HuH-7 (cell line): ENCODE results near the gene DHRSX.
"Not testable (repeated sequence)": the region's sequence is repeated elsewhere in the genome, so short reads cannot be mapped to it uniquely, and the experiment has no call there.

Experiments used
- DNase-seq: peaks from one replicate; pipeline ENCODE4 v3.0.0; 2011; ENCODE audit warnings: low spot score

The DHRSX gene

DNA sequence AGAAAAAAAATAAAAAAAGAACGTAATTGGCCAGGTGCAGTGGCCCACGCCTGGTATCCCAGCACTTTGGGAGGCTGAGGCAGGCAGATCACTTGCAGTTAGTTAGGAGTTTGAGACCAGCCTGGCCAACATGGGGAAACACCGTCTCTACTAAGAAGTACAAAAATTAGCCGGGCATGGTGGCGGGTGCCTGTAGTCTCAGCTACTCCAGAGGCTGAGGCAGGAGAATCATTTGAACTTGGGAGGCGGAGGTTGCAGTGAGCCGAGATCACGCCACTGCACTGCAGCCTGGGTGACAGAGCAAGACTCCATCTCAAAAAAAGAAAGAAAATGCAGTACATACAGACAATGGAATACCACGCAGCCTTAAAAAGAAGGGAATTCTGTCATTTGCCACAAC, 150.7 kb downstream of the DHRSX start:
- not testable (repeated sequence) for DNase-seq

- no peak for DNase-seq
Measured at GRCh38 chrX:2348211-2348610, 152.6 kb downstream of the DHRSX start.

DNA sequence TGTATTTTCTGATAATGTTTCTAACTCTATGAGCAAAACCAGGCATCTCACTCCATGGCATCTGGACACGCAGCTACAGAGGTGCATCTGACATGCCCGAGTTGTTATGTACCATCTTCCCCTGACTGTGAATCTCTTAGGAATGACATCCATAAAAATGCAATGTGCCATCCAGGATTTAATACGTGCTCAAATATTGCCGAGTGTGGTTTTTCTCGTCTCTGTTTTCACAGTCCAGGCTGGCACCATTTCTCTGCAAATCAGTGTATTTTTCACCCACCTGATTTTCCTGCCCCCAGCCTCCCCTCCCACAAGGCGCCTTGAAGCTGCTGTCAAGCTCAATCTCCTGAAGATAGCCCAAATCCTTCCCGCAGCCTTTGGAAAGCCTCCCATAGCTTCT, 154.6 kb downstream of the DHRSX start:
- DNase-seq: no peak

GRCh38 chrX:2345562-2345961, 155.2 kb downstream of the DHRSX start:
- no peak for DNase-seq

DNA sequence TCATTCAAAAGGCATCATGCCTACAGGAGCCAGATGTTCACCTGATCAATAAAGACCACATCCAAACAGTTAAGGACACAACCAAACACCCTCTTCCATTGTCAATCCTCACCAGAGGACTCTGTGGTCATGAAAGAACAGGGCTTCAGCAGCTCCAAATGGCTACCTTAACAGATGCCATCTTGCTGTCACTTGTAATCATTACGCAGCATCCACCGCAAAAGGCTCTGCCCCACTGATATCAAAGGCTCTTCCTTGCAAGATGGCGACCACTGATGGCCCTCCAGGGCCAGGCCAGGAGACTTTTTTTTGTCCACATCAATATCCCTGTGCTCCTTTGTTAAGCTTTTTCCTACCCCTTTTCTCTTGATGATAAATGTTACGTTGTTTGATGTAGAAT, 157.4 kb downstream of the DHRSX start:
- DNase-seq: no peak

DNA sequence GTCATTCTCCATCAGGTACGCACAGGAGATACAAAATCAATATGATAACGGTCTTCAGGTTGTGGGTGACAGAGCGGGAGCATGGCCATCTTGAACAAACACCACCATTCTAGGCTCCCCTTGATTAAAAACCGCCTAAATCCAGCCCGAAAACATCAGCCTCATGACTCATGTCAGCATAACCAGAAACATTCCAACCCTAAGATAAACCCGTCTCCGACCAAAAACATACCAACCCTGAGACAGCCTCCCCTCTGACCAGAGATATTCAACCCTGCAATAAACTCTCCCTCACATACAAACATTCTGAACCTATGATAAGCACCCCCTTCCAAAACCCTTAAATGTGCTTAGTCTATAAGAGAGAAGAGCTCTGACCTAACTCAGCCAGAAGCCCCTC, 157.9 kb downstream of the DHRSX start:
- DNase-seq: no peak

DNA sequence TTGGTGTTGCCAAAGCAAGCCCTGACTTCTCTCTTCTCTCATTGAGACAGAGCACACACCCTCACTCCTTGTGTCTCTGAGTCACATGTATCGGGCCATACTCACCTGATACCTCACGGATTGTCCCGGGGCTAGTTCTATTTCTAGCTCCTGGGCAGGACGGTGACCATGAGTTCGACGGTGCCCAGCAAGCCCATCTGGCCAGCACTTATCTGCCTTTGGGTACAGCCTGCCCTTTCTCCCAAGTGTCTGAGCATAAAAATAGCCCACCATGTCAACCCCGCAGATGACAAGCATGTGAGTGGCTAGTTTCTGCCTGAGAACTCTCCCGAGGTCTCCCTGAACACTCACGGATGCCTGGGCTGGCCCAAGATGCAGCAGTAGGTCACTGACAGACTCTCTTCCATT, 158.5 kb downstream of the DHRSX start:
- no peak for DNase-seq

DNA sequence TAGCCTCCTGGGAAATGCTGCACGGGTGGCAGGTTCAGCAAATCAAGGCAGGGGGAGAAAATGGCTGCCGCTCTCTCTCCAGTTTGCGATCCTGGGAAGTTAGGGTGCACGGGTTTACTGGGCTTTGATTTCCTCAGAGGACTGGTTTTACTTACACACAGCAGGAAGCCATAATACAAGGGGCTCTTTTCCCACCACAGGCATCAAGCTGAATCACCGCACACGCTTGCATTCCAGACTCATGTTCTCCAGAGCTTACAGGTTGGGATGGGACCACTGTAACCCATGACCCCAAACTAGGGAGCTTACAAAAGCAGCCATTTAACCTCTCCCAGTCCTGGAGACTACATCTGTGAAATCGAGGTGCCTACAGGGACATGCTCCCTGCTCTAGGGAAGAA, 159.8 kb downstream of the DHRSX start:
- DNase-seq: no peak

DNA sequence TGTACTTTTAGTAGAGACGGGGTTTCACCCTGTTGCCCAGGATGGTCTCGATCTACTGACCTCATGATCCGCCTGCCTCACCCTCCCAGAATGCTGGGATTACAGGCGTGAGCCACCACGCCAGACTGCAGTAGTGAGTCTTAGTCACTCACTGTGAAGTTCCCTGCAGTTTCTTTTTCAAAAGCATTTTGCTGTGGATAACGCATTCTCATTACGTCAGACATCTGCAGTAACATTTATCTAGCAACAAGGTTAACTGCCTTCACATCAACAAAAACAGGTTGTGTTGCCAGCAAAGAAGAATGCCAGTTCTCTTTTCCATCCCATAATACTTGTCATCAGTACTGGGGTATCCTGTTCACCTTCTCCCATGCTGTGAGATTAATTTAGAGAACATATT, 164.6 kb downstream of the DHRSX start:
- no peak for DNase-seq

DNA sequence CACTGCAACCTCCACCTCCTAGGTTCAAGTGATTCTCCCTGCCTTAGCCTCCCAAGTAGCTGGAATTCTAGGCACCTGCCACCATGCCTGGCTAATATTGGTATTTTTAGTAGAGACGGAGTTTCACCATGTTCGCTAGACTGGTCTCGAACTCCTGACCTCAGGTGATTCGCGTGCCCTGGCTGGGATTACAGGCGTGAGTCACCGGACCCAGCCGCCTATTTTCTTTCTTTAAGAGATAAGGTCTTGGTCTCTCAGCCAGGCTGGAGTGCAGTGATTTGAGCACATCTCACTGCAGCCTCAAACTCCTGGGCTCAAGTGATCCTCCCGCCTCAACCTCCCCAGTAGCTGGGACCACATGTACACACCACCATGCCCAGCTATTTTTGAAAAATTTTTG, 166.5 kb downstream of the DHRSX start:
- DNase-seq: no peak

GRCh38 chrX:2332252-2332651, 168.5 kb downstream of the DHRSX start:
- DNase-seq: no peak

- DNase-seq: no peak
Measured at GRCh38 chrX:2330910-2331309, 169.9 kb downstream of the DHRSX start.

DNA sequence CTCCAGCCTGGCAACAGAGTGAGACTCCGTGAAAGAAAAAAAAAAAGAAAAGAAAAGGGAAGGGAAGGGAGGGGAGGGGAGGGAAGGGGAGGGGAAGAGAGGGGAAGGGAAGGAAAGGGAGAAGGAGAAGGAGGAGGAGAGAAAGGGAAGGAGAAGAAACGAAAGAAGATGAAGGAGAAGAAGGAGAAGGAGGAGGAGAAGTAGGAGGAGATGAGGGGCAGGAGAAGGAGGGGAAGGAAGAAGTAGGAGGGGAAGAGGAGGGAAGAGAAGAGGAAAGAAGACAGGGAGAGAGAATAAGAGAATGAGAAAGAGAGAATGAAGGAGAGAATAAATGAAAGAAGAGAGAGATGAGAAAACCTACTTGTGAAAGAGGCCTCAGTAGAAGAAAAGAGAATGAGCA, 170.3 kb downstream of the DHRSX start:
- no peak for DNase-seq

GRCh38 chrX:2327423-2327822, 173.4 kb downstream of the DHRSX start:
- no peak for DNase-seq

- DNase-seq: no peak
Measured at GRCh38 chrX:2325076-2325784, 175.5 kb downstream of the DHRSX start.

DNA sequence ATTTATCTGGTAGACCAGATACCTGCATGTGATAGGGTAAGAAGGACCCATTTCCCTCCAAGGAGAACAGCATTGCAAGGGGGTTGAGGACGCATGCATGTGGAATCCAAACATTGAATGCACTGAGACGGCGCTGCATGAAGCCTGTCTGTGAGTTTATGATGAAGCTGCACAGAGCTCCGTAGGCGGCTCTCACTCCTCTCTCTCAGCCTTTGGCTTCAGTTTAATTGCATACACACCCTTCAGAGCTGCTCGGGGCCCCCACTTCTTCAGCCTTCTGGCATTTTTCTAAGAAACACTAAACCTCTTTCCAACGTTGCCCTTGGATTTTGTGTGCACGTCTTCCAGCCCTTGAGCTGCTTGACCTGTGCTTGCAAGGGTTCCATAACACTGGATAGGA, 176.6 kb downstream of the DHRSX start:
- DNase-seq: no peak

GRCh38 chrX:2321411-2321810, 179.4 kb downstream of the DHRSX start:
- no peak for DNase-seq

GRCh38 chrX:2320580-2321327, 180.0 kb downstream of the DHRSX start:
- DNase-seq: peak; percentile 44

DNA sequence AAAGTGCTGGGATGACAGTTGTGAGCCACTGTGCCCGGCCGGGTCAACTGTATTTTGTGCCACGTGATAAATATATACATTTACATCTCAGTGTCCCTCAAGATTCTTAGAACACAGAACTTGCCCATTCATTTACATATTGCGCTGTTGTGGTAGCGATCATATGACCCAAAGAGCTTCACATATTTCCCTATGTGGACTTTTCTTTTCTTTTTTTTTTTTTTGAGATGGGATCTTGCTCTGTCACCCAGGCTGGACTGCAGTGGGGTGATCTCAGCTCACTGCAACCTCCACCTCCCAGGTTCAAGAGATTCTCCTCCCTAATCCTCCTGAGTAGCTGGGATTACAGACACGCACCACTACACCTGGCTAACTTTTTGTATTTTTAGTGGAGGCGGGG, 180.7 kb downstream of the DHRSX start:
- DNase-seq: no peak

DNA sequence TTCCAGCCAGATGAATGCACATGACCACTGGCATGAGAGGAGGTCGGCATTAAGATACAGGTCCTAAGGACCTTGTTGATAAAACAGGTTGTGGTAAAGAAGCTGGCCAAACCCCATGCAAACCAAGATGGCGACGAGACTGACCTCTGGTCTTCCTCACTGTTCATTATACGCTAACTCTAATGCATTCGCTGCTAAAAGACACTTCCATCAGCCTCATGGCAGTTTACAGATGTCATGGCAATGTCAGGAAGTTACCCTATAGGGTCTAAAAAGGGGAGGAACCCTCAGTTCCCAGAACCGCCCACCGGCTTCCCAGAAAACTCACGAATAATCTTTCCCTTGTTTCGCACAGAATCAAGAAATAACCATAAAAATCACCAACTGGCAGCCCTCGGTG, 182.4 kb downstream of the DHRSX start:
- no peak for DNase-seq

DNA sequence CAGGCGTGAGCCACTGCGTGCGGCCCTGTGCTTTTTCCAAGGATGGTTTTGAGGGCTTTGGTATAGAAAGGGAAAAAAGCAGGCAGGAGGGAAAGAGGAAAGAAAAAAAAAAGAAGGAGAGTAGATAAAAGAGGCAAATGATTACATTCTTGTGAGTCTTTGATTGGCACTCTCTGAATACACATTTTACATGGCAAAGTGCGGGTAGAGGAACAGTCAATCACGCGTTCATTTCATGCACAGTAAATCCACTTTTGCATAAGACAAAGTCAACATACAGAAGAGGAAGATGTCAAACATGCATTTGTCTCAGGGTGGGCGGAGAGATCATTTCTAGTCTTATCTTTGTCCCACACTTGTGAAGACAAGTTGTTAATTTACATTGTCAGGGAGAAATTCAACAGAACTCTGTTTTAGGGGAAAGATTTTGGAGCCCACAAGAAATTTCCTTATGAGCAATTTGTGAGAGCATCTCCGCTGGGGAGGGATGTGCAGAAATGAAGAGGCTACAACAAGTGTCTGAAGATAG, 183.2 kb downstream of the DHRSX start:
- DNase-seq: no peak

DNA sequence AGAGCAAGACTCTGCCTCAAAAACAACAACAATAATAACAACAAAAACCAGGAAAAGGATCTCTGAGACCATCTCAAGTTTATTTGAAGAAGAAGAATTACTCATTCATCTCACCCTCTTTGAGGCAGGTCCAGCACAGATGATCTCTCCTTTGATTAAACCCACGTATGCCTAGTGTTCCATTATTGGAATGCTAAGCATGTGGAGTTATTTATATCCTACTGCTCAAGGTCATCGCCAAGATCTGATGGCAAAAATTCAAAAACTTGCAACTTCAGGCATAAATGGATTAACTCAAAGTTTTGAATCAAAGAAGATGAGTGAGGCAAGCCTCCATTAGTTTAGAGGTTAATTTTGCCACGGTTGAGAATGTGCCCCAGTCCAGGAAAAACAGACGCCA, 184.2 kb downstream of the DHRSX start:
- no peak for DNase-seq

GRCh38 chrX:2315434-2315833, 185.3 kb downstream of the DHRSX start:
- no peak for DNase-seq
